Posterior cingulate gyrus (tissue), 11 donors: ENCODE results near the gene COQ8B.

Experiments
- DNase-seq, 10 donors: peaks; one replicate each; pipeline versions ENCODE4 v3.0.0 to v3.0.0-alpha.2; 2020 to 2021; ENCODE audit warnings: mixed read lengths in 3 of 10
- intact Hi-C: fragments of 100-400 bp; cut with DNase I; formaldehyde crosslinking; loops from one replicate; pipeline ENCODE4 v1.15.1; 2023

The COQ8B gene

DNA sequence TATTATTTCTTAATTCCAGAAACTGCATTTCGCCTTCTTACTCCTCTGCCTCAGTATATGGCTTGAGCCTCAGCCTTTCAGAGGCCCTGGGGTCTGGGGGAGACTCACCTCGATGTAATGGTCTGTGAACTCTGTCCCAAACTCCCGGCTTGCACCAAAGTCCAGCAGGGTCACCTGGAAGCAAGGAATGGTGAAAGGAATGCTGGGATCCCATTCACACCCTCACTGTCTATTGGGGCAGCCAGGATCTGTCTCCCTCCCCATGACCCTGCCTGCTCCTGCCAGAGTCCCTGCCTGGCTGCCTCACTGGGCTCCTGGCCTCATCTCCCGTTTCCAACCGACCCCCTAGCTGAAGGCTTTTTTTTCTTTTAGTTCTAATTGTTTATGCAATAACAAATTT is 20.8 kb downstream of the COQ8B start:
- intact Hi-C loops = no loop called here
- DNase-seq = no peak

DNA sequence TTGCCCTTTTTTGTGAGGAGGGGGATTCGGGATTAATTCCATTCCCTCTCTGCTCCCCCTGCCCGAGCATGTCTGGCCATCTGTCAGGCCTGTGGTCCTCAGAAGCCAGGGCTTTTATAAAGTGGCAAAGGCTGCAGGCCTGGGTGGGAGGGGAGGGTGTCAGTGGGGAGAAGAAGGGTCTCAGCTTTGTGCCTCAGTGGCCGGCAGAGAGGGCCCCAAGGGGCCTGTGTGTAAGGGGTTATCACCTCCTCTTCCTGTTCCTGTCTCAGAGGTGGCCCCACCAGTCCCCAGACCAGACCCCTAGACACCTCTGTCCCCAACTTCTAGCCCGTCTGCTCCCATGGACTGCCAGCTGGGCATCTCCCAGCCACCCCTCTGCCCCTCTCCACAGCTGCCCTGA is 22.8 kb downstream of the COQ8B start:
- DNase-seq = peak in 2 of 10 donors; percentile 1 to 55
- intact Hi-C loops = no loop called here

DNA sequence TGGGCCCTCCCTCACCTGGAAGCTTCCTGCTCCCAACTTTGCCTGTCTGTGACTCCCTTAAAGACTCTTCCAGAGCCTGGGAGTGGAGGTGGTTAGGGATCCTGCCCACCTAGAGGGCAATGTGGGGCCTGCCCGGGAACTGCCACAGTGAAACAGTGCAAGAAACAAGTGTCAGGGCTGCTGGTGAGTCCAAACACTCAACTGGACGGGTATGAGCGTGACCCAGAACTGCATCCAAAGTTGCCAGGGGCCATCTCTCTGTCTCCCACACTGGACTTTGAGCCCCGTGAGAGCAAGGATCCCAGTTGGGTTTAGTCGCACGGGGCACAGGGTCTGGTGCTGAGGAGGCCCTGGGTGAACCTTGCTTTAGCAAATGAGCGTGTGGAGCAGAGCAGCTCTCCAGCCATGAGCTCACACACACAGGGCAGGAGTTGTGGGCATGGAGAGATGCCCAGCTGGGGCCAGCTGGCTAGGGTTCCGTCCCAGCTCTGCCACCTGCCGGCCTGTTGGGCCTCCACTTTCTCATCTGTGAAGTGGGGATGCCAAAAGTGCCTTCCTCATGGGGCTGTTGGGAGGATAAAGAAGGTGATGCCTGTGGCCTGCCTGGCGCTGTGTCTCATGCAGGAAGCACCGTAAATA is 23.4 kb downstream of the COQ8B start:
- peak in 2 of 10 donors; percentile 62 to 64 for DNase-seq
- intact Hi-C loops = no loop called here

DNA sequence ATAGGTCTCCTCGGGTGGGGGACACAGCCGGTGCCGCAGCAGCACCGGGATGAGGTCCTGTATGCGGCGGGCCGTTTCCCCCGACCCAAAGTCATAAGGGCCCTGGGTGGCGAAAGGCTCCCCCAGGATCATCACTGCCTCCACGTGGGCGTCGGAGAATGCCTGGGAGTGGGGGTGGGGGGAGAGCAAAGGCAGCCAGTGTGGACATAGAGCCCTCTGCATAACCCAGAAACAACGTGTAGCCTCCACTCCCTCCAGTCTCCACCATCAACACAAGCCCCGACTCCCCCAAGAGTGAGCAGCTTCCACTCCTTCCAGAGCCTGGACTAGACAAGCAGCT is 24.5 kb downstream of the COQ8B start:
- intact Hi-C loops = no loop called here
- peak in 1 of 10 donors; percentile 59 for DNase-seq

DNA sequence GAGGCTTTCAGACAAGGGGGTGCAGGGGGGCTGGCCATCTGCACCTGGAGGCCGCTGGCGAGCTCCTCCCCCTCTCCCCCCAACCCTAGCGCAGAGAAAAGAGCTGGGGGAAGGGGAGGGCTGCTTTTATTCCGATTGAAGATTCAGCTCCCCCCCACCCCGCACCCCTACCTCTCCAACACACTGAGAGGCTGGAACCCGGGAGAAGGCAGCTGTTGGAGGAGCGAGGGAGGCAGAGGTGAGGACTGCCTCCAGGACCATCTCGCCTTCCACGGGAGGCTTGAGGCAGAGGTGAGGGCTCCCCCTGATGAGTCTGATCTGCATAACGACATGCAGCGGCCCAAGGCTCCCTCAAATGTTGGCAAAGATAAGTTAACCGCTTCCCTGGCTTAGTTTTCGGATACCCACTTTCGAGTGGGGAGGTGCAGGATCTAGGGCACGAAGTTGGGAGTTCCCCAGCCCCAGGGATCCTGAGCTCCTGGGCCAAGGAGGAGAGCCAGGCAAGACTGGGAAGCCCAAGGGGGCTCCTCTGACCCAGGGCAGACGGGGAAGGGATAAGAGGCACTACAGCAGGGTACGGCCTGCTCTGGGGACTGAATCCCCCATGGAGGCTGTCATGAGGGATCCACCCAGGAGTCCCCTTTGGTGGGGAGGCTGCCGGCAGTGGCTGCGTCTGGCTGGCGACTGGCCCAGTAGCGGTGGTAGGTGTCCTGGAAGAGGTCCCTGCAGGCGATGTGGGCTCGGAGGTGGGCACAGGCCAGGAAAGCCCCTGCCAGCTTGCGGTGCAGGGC is 25.1 kb downstream of the COQ8B start:
- intact Hi-C loops = loop anchor here (1.0 kb wide), 1 partner anchor 24 kb away; no protein-coding TSS in a partner anchor
- peak in 2 of 10 donors; percentile 74 to 86 for DNase-seq

DNA sequence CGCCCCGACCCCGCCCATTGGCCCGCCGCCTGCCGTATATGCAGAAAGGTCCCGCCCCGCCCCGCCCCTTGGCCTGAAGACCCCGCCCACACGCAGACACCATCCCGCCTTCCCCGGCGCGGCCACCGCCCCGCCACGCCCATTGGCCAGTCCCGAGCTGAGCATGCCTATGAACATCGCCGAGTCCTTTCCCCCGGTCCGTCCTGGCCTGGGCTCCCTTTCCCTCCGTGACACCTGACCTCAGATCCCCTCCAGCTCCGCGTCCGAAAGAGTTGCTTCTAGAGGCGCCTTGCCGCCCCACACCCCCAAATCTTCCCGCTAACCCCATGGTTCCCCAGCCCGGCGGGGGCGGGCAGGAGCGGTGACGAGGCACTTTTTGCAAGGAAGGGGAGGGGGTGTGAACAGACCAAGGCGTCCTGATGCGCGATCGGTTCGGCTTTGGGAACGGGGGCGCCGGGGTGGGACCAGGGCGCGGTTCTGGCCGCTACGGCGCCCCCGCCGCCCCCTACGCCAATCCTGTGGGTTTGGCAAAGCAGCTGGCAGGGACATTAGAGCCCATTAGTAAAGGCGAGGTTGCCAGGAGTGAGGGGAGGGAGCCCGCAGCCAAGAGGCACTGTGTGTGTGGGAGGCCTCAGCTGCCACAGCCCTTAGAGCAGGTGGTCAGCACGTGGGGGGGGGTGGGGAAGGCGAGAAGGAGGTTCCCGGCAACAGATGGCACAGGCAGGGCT is 25.8 kb downstream of the COQ8B start:
- DNase-seq = peak; percentile 81 to 98 (median 93)
- intact Hi-C loops = loop anchor here (1.0 kb wide), 1 partner anchor 24 kb away; no protein-coding TSS in a partner anchor

DNA sequence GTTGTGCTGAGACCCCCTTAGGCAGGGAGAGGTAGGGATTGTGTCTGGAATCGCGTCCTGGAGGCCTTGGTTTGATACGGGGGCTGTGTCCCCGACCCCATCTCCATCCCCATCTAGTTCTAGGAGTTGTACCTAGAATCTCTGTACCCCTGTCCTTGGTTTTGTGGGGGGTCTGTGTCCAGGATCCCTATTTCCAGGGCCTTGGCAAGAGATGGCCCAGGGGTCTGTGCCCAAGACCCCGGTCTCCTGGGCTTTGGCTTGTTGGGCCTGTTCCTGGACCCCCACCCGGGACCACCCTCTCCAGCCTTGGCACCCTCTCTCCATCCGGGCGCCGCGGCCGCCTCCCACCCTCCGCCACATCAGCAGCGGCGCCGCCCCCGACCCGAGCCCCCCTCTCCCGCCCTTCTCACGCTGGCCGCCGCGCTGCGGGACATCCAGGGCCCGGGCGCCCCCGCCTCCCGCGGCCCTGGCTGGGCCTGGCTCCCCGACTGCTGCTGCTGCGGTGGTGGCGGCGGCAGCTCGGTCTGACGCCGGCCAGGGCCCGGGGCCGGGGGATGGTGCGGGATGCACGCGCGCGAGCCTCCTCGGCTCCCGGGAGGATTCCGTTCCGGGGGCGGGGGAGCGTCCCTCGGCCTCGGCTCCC is 26.5 kb downstream of the COQ8B start, which contains the start of gene NUMBL:
NUMBL (minus strand) TSS at position 602 of the 643 bp plus-strand sequence; CDS start at position 434, 168 bp downstream.
- no peak for DNase-seq
- intact Hi-C loops = no loop called here

DNA sequence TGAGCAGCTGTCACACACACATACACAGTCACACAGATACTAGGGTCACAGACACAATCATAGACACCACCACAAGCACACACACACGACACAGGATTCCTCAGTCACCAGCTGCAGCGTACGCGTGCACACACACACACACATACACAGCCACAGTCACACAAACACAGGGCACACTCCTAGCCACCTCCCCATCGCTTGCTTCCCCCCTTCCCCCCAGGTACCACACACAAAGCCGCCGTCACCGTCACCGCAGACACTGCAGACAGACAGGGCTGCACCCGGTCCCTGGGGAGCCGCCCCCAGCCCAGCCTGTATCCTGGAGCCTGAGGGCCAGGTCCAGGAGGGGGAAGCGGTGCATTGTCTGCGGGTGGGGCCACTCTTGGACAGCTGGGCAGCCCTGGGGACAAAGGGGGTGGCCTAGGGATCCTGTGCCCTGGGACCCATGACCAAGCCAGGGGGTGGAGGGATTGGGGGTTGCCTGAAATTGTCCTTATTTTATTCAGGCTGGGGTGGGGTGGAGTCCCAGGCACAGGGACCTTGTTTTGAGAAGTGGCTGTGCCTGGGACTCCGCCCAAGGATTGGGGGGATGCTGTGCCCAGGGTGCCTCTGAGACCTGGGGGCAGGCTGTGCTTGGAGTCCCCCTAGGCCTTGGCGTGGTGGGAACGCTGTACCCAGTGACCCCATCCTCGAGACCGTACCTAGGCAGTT is 27.2 kb downstream of the COQ8B start:
- intact Hi-C loops = no loop called here

DNA sequence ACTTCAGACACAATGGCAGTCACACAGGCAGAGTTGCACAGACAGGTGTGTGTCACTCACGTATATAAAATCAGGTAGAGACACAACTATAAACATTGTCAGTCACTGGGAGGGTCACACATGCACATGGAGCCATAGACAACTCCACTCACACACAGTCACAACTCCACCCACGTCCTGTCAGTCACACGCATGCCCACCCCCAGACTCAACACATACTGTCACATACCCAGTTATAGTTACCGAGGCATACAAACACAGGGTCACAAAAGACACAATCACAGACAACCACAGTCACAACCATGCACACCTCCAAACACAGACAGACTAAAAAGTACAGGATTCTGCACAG is 27.7 kb downstream of the COQ8B start:
- intact Hi-C loops = no loop called here
- peak in 1 of 10 donors; percentile 46 for DNase-seq

More for the DNA sequence above, 27.2 kb downstream of the COQ8B start:
- peak in 2 of 10 donors; percentile 77 to 78 for DNase-seq

DNA sequence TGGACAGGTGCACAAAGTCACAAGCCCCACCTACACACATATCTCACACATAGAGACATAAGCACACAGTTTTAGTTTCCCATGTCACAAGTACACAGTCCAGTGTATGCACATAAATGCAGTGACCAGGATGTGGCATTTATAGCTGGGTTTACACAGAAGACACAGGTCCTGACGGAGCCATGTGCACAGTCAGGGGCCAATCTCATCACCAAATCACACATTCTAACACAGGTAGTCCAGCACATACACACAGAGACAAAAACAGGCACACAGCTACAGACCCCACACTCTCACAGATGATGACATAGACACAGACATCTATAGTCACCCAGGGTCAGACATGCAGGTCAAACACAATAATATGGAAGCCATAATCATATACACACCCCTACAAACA is 28.4 kb downstream of the COQ8B start:
- peak in 2 of 10 donors; percentile 1 to 20 for DNase-seq
- intact Hi-C loops = no loop called here

DNA sequence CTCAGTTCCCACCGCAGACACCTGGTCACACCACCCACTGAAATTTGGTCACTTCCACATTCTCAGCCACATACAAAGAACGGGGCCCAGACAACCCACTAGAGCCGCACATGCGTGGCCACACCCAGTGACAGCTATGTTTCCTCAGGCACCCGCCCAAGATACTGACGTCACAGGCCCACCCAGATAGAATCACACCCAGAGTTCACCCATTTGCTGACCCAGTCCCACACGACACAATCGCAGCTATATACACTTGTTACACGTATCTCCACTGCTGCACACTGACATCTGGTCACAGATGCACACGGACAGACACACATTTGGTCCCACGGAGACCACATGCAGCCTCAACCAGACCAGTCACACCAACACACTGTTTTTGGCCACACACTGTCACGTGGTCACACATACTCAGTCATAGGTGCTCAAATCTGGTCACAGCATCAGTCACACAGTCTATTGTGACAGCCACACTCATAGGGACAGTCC is 29.1 kb downstream of the COQ8B start:
- intact Hi-C loops = no loop called here
- DNase-seq = peak in 4 of 10 donors; percentile 43 to 84 (median 66)

DNA sequence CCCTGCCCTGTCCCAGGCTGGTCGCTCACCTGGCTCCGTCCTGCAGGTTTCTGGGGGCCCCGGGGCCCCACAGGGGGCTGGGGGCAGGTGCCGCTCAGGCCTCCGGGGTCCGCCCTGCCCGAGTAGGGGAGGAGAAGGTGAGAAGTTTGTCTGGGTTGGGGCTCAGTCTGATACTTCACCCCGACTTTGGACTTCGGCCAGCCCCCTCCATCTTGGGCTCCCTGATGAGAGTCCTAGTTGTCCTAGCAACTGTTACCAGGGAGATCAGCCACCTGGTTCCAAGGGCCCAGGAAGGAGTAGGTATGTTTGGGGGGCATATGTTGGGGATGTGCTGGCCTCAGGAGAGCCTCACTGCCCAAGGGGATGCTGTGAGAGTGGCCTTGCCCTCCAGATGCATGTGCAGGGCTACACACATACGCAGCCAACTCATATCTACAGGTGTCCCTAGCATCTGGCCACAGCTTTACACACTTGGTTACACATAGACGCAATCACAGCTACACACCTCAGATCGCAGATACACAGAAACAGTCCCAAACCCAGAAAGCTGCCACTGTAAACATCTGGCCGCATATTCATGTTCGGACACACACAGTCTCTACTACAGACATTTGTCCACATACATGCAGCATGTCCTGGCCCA is 29.7 kb downstream of the COQ8B start:
- intact Hi-C loops = no loop called here
- DNase-seq = peak in 2 of 10 donors; percentile 60 to 62

DNA sequence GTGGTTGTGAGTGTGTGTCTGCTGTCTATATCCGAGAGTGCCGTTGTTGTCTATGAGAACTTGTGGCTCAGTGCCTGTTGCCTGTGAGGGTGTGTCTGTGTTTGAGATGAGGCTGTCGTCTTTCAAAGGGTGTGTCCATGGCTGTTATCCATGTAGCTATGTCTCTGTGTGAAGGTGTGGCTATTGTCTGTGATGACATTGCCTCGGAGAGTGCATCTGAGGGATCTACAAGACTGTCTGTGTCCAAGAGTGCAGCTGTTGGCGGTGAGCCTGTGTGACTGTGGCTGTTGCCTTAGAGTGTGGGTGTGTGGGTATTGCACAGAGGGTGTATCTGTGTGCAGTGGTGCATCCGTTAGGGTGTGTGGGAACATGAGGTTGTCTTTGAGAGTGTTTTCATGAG is 31.1 kb downstream of the COQ8B start:
- peak in 2 of 10 donors; percentile 72 to 85 for DNase-seq
- intact Hi-C loops = no loop called here

DNA sequence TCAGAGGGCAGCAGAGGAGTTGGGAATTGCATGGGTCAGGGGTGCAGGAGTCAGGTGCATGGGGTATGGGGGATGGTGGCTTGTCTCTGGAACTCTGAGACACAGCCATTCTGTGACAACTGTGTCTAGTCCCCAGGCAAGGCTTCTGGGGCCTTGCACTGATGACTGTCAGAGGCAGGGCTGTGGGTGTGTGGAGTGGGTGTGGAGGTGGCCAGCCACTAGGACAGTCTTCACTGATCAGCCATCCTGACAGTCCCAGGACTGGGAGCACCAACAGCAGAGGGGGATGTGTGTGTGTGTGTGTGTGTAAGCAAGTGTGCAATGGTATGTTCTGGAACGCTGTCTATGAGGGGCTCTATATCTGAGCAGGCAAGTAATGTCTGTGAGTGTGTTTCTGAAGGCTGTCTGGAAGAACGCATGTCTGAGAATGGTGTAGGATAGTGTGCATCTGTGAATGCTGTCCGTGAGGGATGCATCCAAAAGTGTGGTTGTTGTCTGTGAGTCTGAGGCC is 31.6 kb downstream of the COQ8B start:
- DNase-seq = peak in 2 of 10 donors; percentile 39 to 40
- intact Hi-C loops = no loop called here

DNA sequence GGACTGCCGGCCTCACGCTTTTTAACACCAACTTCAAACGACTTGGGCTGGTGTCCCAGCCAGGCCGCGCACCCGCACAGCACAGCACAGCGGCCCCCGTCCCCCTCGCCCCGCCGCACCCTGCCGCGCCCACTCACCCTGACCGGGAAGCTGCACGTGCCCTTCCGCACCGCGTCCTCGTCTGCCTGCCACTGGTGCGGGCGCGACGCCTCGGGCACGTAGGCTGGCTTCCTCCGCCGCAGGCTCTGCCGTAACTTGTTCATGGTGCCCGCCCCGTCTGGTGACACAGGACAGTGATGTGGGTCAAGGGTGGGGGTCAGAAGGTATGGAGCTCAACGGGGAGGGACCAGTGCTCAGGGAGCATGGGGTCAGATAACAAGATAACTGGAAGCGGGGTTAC is 32.4 kb downstream of the COQ8B start:
- DNase-seq = peak in 2 of 10 donors; percentile 59 to 76
- intact Hi-C loops = no loop called here

DNA sequence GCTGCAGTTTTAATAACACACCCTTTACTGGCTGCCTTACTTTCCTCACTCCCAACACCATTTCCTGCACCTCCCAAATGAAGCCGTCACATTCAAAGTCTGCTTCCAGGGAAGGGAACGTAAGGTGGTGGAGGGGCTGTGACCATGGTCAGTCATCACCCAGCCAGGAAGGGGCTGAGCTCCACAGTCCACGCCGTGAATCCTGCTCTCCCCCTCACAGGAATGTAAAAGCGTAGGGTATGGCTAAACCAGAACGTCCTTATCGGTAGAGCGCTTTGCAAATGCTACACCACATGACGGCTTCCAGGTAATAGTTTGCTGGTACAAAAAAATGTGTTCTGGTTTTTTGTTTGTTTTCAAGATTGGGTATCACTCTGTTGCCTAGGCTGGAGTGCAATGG is 33.2 kb downstream of the COQ8B start:
- DNase-seq = peak in 1 of 10 donors; percentile 15
- intact Hi-C loops = no loop called here

DNA sequence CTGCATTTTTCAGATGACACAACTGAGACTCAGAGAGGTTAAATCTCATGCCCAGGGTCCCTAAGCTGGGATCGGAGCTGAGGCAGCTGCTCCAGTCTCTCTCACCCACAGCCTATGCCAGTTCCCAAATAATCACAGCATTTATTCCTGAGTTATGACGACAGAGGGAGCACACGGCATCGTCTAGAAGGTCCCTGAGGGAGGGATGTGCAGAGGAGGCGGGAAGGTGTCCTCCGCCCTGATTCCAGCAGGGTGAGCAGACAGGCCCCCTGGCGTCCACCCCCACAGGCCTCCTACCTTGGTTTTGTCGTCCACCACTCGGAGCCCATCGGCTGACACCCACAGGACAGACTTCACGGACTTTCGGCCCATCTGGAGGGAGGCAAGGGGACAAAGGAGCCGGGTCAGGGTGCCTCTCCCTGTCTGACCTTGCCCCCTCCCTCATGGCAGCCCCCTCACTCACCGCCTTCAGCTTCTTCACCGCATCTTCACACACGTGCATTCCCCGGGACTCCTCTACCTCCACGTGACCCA is 34.2 kb downstream of the COQ8B start:
- DNase-seq = peak in 1 of 10 donors; percentile 76
- intact Hi-C loops = no loop called here

DNA sequence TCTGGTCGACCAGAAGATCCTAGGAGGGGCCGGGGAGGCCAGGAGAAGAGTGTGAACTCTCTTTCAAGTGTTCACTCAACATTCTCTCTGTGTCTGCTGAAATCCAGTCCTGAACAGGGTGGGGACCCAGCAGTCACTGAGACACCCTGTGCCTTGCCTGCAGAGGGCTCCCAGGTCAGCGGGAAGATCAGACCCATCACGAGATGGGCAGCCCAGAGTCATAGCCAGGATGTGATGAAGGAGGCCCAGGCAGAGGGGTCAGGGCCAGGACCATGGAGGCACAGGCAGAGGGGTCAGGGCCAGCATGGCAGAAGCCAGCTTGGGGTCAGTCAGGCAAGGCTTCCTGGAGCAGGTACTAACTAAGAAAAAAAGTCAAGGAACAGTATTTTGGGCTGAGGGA is 35.6 kb downstream of the COQ8B start:
- DNase-seq = no peak
- intact Hi-C loops = no loop called here

DNA sequence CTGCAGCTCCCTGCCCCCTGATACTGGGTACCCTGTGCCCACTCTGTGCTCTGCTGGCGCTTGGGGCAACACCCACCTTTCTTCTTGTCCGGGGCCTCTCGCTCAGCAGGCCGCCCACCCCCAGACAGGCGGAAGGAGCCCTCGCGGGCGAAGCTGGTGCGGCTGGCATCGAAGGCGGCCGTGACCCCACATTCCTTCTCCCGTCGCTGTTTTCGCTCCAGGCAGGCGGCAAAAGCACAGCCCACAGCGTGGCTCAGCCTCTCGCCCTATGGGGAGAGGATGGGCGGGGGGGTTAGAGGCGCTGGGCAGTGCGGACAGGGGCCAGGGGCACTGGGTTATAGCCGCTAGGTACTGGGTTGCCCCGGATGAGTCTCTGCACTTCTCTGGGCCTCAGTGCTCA is 39.5 kb downstream of the COQ8B start:
- intact Hi-C loops = no loop called here
- peak in 2 of 10 donors; percentile 46 to 60 for DNase-seq
